ENCODE measurements around the gene TMEM184A. TPM values are rescaled to one million over a fixed set of nuclear protein-coding genes. Genes with fewer than 3 reads are reported as not detected.

TMEM184A gene
- total and polyA plus RNA-seq, 10 of the 15 experiments (the other 5 are each of a cell fraction or from before 2014, with no cell fraction given), result 0.04 to 0.15 TPM; not detected in 8

DNA sequence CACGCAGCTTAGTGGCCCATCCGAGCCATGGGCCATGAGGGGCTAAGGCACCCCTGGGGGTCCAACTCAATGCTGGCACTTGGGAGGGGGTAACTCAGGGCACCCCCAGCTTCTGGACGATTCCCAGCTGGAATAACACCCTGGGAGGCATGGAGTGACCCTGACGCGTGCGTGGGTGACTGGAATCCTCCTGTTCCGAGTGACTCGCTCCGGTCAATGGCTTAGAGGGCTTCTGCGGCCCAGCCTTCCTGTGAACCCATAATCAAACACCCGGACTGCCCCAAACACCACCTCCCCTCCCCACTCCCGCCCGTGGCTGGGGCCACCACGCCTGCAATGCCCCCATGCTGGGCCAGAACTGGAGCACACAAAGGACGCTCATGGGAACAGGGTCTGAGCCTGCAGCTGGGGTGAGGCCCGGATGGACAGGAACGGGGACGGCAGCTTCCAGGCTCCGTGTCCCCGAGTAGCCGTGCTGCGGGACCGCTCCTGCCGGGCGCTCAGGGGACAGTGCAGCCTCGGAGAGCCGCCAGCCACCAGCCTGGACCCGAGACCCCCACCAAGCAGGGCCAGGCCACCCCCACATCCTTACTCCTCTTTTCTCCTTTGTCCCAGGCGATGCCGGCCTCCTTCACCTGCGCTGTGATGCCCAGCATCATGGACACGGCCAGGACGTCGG, 60.3 kb downstream of the TMEM184A start:
- no peak overlapping the region for H3K4me2 ChIP-seq (ENCODE audit: control insufficient read depth, insufficient read depth)
- no peaks in the 10 kb centered on the region for H3K79me2 ChIP-seq (ENCODE audit: control insufficient read depth, insufficient read depth, low read length)
- H3K4me3 ChIP-seq, result no peak overlapping the region
- intact Hi-C loops (cut with micrococcal nuclease; ENCODE audit: unreplicated experiment) (no loop called here), in situ Hi-C loops (cut with MboI) (no loop called here)
- no peaks in the 10 kb centered on the region for H3K4me1 ChIP-seq (ENCODE audit: control insufficient read depth, insufficient read depth, low read length)
- ChIA-PET SMC1A (ENCODE audit: uncharacterized antibody, unreplicated experiment) (no interaction called here), POLR2A (no interaction called here), RAD21 (ENCODE audit: unreplicated experiment) (no interaction called here), CTCF (no interaction called here)
- peaks cover under 1 to 22% of the 10 kb centered on the region in 2 experiments; a peak in 3 of 4 replicates for H3K36me3 ChIP-seq (ENCODE audit: control insufficient read depth in 2 of 2, insufficient read depth in 2 of 2, low read length in 1 of 2)
- TF ChIP-seq SUZ12 (IDR thresholded peaks at IDR 0.05; ENCODE audit: unreplicated experiment) (no peak), CBX5 (IDR thresholded peaks at IDR 0.05; ENCODE audit: low read depth) (no peak), EP300 (IDR thresholded peaks at IDR 0.05; ENCODE audit: borderline replicate concordance in 1 of 2, control insufficient read depth in 1 of 2, low read depth in 2 of 2, low read length in 2 of 2) (no peak), ESRRA (IDR thresholded peaks at IDR 0.05; ENCODE audit: low read length) (no peak), ZNF217 (IDR thresholded peaks at IDR 0.05) (no peak)
- TF ChIP-seq, protein P1, sequence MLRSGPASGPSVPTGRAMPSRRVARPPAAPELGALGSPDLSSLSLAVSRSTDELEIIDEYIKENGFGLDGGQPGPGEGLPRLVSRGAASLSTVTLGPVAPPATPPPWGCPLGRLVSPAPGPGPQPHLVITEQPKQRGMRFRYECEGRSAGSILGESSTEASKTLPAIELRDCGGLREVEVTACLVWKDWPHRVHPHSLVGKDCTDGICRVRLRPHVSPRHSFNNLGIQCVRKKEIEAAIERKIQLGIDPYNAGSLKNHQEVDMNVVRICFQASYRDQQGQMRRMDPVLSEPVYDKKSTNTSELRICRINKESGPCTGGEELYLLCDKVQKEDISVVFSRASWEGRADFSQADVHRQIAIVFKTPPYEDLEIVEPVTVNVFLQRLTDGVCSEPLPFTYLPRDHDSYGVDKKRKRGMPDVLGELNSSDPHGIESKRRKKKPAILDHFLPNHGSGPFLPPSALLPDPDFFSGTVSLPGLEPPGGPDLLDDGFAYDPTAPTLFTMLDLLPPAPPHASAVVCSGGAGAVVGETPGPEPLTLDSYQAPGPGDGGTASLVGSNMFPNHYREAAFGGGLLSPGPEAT (IDR thresholded peaks at IDR 0.05; ENCODE audit: low read depth), result no peak
- ATAC-seq, result no peak
- H3K9me3 ChIP-seq (replicated peaks; ENCODE audit: control insufficient read depth, insufficient read depth, low read length), result no peaks in the 10 kb centered on the region
- no peak overlapping the region for H3K9ac ChIP-seq (ENCODE audit: control insufficient read depth, insufficient read depth, low read length)
- no peak for DNase-seq (ENCODE audit: low read depth, low spot score)
- no TSS peak for BruUV-seq (replicated peaks)
- H3K27ac ChIP-seq (ENCODE audit: control insufficient read depth, insufficient read depth), result no peak overlapping the region
- H2AFZ ChIP-seq (ENCODE audit: control insufficient read depth, low read depth, low read length), result no peak overlapping the region
- H3K27me3 ChIP-seq (replicated peaks in 1 of 2; ENCODE audit: control insufficient read depth in 2 of 2, insufficient read depth in 2 of 2, low read length in 1 of 2), result no peaks in the 10 kb centered on the region
- FAIRE-seq, result no peak
- 95% methylated on average over 34 of the region's 34 CpGs for WGBS (ENCODE audit: insufficient coverage, insufficient replicate concordance, low lambda C conversion rate, missing lambda C conversion rate)
- no peaks in the 10 kb centered on the region for H4K20me1 ChIP-seq (ENCODE audit: control insufficient read depth, insufficient read depth)

Measured in GM12878 (cell line).